HCT116 (cell line): Measurements from ENCODE around the gene NLRP10. TPM values are rescaled to one million over a fixed set of nuclear protein-coding genes. Genes with fewer than 3 reads are reported as not detected.

Source experiments
- ATAC-seq: fragments of 200-7000 bp; cut with Tn5 transposase; 2 replicates; pipeline ENCODE4 v1.9.1; 2020; ENCODE audit warnings: mild to moderate bottlenecking, moderate library complexity
- BruUV-seq: library from RNA; stranded (reverse); fragments of 400-500 nt; replicated peaks from 2 replicates; lab custom pipeline; 2021; lab: Mats Ljungman, UMichigan
- CTCF ChIA-PET: fragments of 300-600 bp; sonication (Branson Sonifier 250); formaldehyde crosslinking; loops from one replicate; lab custom pipeline; 2021; ENCODE audit warnings: antibody characterized with exemption; lab: Charles Lee
- POLR2A ChIA-PET: fragments of 300-600, 350-600 bp; sonication (Branson Sonifier 250); formaldehyde crosslinking; loops from one replicate; lab custom pipeline; 2021; ENCODE audit warnings: antibody characterized with exemption; lab: Charles Lee
- RAD21 ChIA-PET, 2 experiments: fragments of 300-600 bp; sonication (Branson Sonifier 250); formaldehyde crosslinking; loops; one replicate each; lab custom pipeline; 2023; ENCODE audit warnings: low total read pairs in 2 of 2; ENCODE audit not compliant: uncharacterized antibody in 2 of 2, unreplicated experiment in 2 of 2, low non-redundant PET in 1 of 2; lab: Charles Lee
- DNase-seq: peaks from one replicate; pipeline ENCODE4 v3.0.0-alpha.2; 2010; ENCODE audit warnings: low read depth, low spot score
- H2AFZ ChIP-seq: fragments of 200-600 bp; shearing (Covaris generic), sonication (generic); 2 replicates; pipeline ENCODE4 v1.6.1; 2017; ENCODE audit warnings: low read depth, mixed run types, mixed read lengths, antibody characterized with exemption, low read length; ENCODE audit not compliant: poor library complexity, severe bottlenecking
- H3K27ac ChIP-seq: 2 replicates; pipeline ENCODE4 v1.5.1; 2012; ENCODE audit warnings: low read depth, low read length
- H3K27me3 ChIP-seq: fragments of 200-600 bp; sonication (generic); 2 replicates; pipeline ENCODE4 v1.6.1; 2016; ENCODE audit warnings: mixed run types, low read length, mixed read lengths; ENCODE audit not compliant: insufficient read depth
- H3K36me3 ChIP-seq, 2 experiments: fragments of 200-500 bp in 1 of 2; fragments of 200-600 bp in 1 of 2; sonication (Bioruptor generic) in 1 of 2; sonication (generic) in 1 of 2; 2 replicates each; pipeline versions ENCODE4 v1.5.1 to v1.6.1; 2014 to 2016; ENCODE audit warnings: low read length in 2 of 2, inconsistent platforms in 1 of 2, mixed read lengths in 1 of 2, mixed run types in 1 of 2; ENCODE audit not compliant: insufficient read depth in 2 of 2, control insufficient read depth in 1 of 2
- H3K4me1 ChIP-seq, 2 experiments: fragments of 200-600 bp in 1 of 2; sonication (generic) in 1 of 2; 2 replicates each; pipeline versions ENCODE4 v1.5.1 to v1.6.1; 2012 to 2017; ENCODE audit warnings: low read length in 2 of 2, inconsistent platforms in 1 of 2, mild to moderate bottlenecking in 1 of 2, mixed read lengths in 1 of 2, mixed run types in 1 of 2, moderate library complexity in 1 of 2; ENCODE audit not compliant: insufficient read depth in 2 of 2, control insufficient read depth in 1 of 2
- H3K4me2 ChIP-seq: fragments of 200-600 bp; sonication (generic); 2 replicates; pipeline ENCODE4 v1.6.1; 2017; ENCODE audit warnings: mixed run types, low read length, mixed read lengths
- H3K4me3 ChIP-seq, 2 experiments: fragments of 200-600 bp in 1 of 2; sonication (generic) in 1 of 2; replicated peaks in 1 of 2; 2 replicates each; pipeline ENCODE4 v1.5.1; 2011 to 2016; ENCODE audit warnings: low read length in 2 of 2, control low read depth in 1 of 2, low read depth in 1 of 2, mild to moderate bottlenecking in 1 of 2, mixed read lengths in 1 of 2, mixed run types in 1 of 2
- H3K79me2 ChIP-seq: fragments of 200-600 bp; sonication (generic); 2 replicates; pipeline ENCODE4 v1.6.1; 2017; ENCODE audit warnings: mild to moderate bottlenecking, mixed run types, low read length, moderate library complexity, mixed read lengths; ENCODE audit not compliant: insufficient read depth
- H3K9ac ChIP-seq: fragments of 200-600 bp; sonication (generic); 2 replicates; pipeline ENCODE4 v1.6.1; 2016; ENCODE audit warnings: low read length, mixed read lengths
- H3K9me2 ChIP-seq: fragments of 200-600 bp; sonication (generic), shearing (Covaris generic); 2 replicates; pipeline ENCODE4 v1.6.1; 2017; ENCODE audit warnings: mixed run types, mild to moderate bottlenecking, moderate library complexity; ENCODE audit not compliant: insufficient read depth
- H3K9me3 ChIP-seq, 2 experiments: fragments of 200-500 bp in 1 of 2; fragments of 200-600 bp in 1 of 2; sonication (Bioruptor generic) in 1 of 2; sonication (generic) in 1 of 2; 2 replicates each; pipeline ENCODE4 v1.6.1; 2014 to 2017; ENCODE audit warnings: low read length in 2 of 2, mixed read lengths in 2 of 2, inconsistent platforms in 1 of 2, low read depth in 1 of 2, mild to moderate bottlenecking in 1 of 2, mixed run types in 1 of 2, moderate library complexity in 1 of 2; ENCODE audit not compliant: control insufficient read depth in 1 of 2, insufficient read depth in 1 of 2
- H4K20me1 ChIP-seq: fragments of 200-600 bp; sonication (generic), shearing (Covaris generic); 2 replicates; pipeline ENCODE4 v1.6.1; 2017; ENCODE audit warnings: mixed run types, mild to moderate bottlenecking, moderate library complexity; ENCODE audit not compliant: insufficient read depth
- ATF3 ChIP-seq: IDR thresholded peaks from 2 replicates; pipeline ENCODE4 v1.6.1; 2012
- CBX3 ChIP-seq: IDR thresholded peaks from 2 replicates; pipeline ENCODE4 v1.6.1; 2012; ENCODE audit warnings: low read depth
- CEBPB ChIP-seq: IDR thresholded peaks from 2 replicates; pipeline ENCODE4 v1.6.1; 2012; ENCODE audit warnings: low read depth
- EGR1 ChIP-seq: IDR thresholded peaks from 2 replicates; pipeline ENCODE4 v1.6.1; 2012; ENCODE audit warnings: low read depth
- ELF1 ChIP-seq: IDR thresholded peaks from 2 replicates; pipeline ENCODE4 v1.6.1; 2012; ENCODE audit warnings: low read depth, borderline replicate concordance
- EZH2 ChIP-seq: fragments of 200-600 bp; sonication (generic); IDR thresholded peaks from 2 replicates; pipeline ENCODE4 v1.6.1; 2017; ENCODE audit warnings: antibody characterized with exemption, mixed run types
- FOSL1 ChIP-seq: IDR thresholded peaks from 2 replicates; pipeline ENCODE4 v1.6.1; 2012; ENCODE audit warnings: low read depth
- JUND ChIP-seq: IDR thresholded peaks from 2 replicates; pipeline ENCODE4 v1.6.1; 2012
- POLR2A ChIP-seq: IDR thresholded peaks from 2 replicates; pipeline ENCODE4 v1.7.0; 2011; ENCODE audit warnings: borderline replicate concordance; ENCODE audit not compliant: insufficient read depth, insufficient read length; ENCODE audit errors: extremely low read depth
- RAD21 ChIP-seq: IDR thresholded peaks from 2 replicates; pipeline ENCODE4 v1.6.1; 2012; ENCODE audit warnings: low read depth, mild to moderate bottlenecking
- SIN3A ChIP-seq: IDR thresholded peaks from 2 replicates; pipeline ENCODE4 v1.6.1; 2012; ENCODE audit warnings: low read depth
- SRF ChIP-seq: IDR thresholded peaks from 2 replicates; pipeline ENCODE4 v1.6.1; 2012; ENCODE audit warnings: low read depth
- YY1 ChIP-seq: IDR thresholded peaks from 2 replicates; pipeline ENCODE4 v1.6.1; 2011; ENCODE audit warnings: low read length, low read depth, moderate library complexity, mild to moderate bottlenecking; ENCODE audit not compliant: insufficient replicate concordance; ENCODE audit errors: extremely low read depth
- ZFX ChIP-seq: fragments of 450-650 bp; IDR thresholded peaks from 2 replicates; pipeline ENCODE4 v1.6.1; 2017
- ZNF274 ChIP-seq: fragments of 200-500 bp; sonication (Bioruptor generic); IDR thresholded peaks from 2 replicates; pipeline ENCODE4 v1.6.1; 2014; ENCODE audit warnings: mild to moderate bottlenecking, low read depth, low read length, inconsistent platforms
- intact Hi-C: fragments of 100-400 bp; cut with micrococcal nuclease; formaldehyde crosslinking; loops from 2 replicates; pipeline ENCODE4 v1.10.0; 2022
- total RNA-seq: library from RNA; stranded (reverse); gene quantifications from one replicate; pipeline ENCODE4 v1.2.1, GENCODE V29; 2021; ENCODE audit not compliant: unreplicated experiment
- TF ChIP-seq, protein P1 (sequence below): IDR thresholded peaks from 2 replicates; pipeline ENCODE4 v1.6.1; 2012
- TF ChIP-seq, protein P2 (sequence below), 3 experiments: fragments of 200-600 bp in 1 of 3; sonication (generic) in 1 of 3; IDR thresholded peaks in 2 of 3; conservative IDR thresholded peaks in 1 of 3; 2 replicates each; pipeline ENCODE4 v1.5.1; 2012 to 2017; ENCODE audit warnings: low read depth in 2 of 3, low read length in 2 of 3, antibody characterized with exemption in 1 of 3, borderline replicate concordance in 1 of 3, control low read depth in 1 of 3, mild to moderate bottlenecking in 1 of 3, mixed read lengths in 1 of 3, mixed run types in 1 of 3, moderate library complexity in 1 of 3; ENCODE audit not compliant: insufficient read depth in 1 of 3
- TF ChIP-seq, protein P3 (sequence below): IDR thresholded peaks from 2 replicates; pipeline ENCODE4 v1.6.1; 2012; ENCODE audit warnings: low read depth

Gene NLRP10
- total RNA-seq, 1 experiment from 2014 or later = not detected

GRCh38 chr11:7955191-7955590, 10.1 kb downstream of the NLRP10 start:
- BruUV-seq = no TSS peak
- ChIA-PET POLR2A (no interaction called here), RAD21 (no interaction called here), CTCF (interaction anchor here (1.5 kb wide), 1 partner anchor 32 kb away, joined by 3 read pairs; the partner anchor contains the start of gene EIF3F)
- Histone ChIP-seq H3K36me3 (no peaks in the 10 kb centered on the region), H2AFZ (no peak overlapping the region), H3K9ac (no peak overlapping the region), H3K27ac (no peak overlapping the region), H3K9me2 (no peaks in the 10 kb centered on the region), H4K20me1 (no peaks in the 10 kb centered on the region), H3K4me3 (no peak overlapping the region), H3K9me3 (no peaks in the 10 kb centered on the region), H3K27me3 (peaks cover 16% of the 10 kb centered on the region), H3K4me2 (no peak overlapping the region), H3K4me1 (no peaks in the 10 kb centered on the region), H3K79me2 (no peaks in the 10 kb centered on the region)
- ATAC-seq (no peak), DNase-seq (no peak)
- intact Hi-C loops = no loop called here
- TF ChIP-seq POLR2A = no peak
- TF ChIP-seq SIN3A = no peak
- no peak for TF ChIP-seq SRF
- TF ChIP-seq EZH2 = no peak
- TF ChIP-seq ATF3 = no peak
- TF ChIP-seq ZFX = no peak
- no peak for TF ChIP-seq ELF1
- TF ChIP-seq RAD21 = no peak
- TF ChIP-seq CEBPB = no peak
- TF ChIP-seq YY1 = no peak
- TF ChIP-seq ZNF274 = no peak
- TF ChIP-seq, protein P1, sequence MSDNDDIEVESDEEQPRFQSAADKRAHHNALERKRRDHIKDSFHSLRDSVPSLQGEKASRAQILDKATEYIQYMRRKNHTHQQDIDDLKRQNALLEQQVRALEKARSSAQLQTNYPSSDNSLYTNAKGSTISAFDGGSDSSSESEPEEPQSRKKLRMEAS = no peak
- no peak for TF ChIP-seq EGR1

GRCh38 chr11:7949934-7950333, 15.3 kb downstream of the NLRP10 start:
- Histone ChIP-seq H3K4me3 (no peak overlapping the region), H3K9me2 (no peaks in the 10 kb centered on the region), H4K20me1 (no peaks in the 10 kb centered on the region), H3K9ac (no peak overlapping the region), H3K36me3 (no peaks in the 10 kb centered on the region), H3K9me3 (no peaks in the 10 kb centered on the region), H3K79me2 (no peaks in the 10 kb centered on the region), H2AFZ (no peak overlapping the region), H3K4me2 (no peak overlapping the region), H3K27me3 (peaks cover 25% of the 10 kb centered on the region), H3K4me1 (no peaks in the 10 kb centered on the region), H3K27ac (no peak overlapping the region)
- DNase-seq = no peak
- ATAC-seq = no peak
- RAD21 ChIA-PET = no interaction called here
- CTCF ChIA-PET = no interaction called here
- no TSS peak for BruUV-seq
- intact Hi-C loops = no loop called here
- POLR2A ChIA-PET = no interaction called here
- TF ChIP-seq POLR2A (no peak), FOSL1 (no peak), CEBPB (no peak), ELF1 (no peak), CBX3 (no peak), JUND (no peak), SIN3A (no peak)
- TF ChIP-seq, protein P2, sequence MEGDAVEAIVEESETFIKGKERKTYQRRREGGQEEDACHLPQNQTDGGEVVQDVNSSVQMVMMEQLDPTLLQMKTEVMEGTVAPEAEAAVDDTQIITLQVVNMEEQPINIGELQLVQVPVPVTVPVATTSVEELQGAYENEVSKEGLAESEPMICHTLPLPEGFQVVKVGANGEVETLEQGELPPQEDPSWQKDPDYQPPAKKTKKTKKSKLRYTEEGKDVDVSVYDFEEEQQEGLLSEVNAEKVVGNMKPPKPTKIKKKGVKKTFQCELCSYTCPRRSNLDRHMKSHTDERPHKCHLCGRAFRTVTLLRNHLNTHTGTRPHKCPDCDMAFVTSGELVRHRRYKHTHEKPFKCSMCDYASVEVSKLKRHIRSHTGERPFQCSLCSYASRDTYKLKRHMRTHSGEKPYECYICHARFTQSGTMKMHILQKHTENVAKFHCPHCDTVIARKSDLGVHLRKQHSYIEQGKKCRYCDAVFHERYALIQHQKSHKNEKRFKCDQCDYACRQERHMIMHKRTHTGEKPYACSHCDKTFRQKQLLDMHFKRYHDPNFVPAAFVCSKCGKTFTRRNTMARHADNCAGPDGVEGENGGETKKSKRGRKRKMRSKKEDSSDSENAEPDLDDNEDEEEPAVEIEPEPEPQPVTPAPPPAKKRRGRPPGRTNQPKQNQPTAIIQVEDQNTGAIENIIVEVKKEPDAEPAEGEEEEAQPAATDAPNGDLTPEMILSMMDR (IDR thresholded peaks at IDR 0.05 in 2 of 3, conservative IDR thresholded peaks at IDR 0.05 in 1 of 3; ENCODE audit: borderline replicate concordance in 1 of 3, insufficient read depth in 1 of 3, low read depth in 2 of 3, low read length in 2 of 3) = no peak
- TF ChIP-seq, protein P3, sequence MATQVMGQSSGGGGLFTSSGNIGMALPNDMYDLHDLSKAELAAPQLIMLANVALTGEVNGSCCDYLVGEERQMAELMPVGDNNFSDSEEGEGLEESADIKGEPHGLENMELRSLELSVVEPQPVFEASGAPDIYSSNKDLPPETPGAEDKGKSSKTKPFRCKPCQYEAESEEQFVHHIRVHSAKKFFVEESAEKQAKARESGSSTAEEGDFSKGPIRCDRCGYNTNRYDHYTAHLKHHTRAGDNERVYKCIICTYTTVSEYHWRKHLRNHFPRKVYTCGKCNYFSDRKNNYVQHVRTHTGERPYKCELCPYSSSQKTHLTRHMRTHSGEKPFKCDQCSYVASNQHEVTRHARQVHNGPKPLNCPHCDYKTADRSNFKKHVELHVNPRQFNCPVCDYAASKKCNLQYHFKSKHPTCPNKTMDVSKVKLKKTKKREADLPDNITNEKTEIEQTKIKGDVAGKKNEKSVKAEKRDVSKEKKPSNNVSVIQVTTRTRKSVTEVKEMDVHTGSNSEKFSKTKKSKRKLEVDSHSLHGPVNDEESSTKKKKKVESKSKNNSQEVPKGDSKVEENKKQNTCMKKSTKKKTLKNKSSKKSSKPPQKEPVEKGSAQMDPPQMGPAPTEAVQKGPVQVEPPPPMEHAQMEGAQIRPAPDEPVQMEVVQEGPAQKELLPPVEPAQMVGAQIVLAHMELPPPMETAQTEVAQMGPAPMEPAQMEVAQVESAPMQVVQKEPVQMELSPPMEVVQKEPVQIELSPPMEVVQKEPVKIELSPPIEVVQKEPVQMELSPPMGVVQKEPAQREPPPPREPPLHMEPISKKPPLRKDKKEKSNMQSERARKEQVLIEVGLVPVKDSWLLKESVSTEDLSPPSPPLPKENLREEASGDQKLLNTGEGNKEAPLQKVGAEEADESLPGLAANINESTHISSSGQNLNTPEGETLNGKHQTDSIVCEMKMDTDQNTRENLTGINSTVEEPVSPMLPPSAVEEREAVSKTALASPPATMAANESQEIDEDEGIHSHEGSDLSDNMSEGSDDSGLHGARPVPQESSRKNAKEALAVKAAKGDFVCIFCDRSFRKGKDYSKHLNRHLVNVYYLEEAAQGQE = no peak
